Common myeloid progenitor, CD34-positive (primary cell): ENCODE data around the gene SLC38A10.

ENCODE experiments used
- CTCF ChIA-PET: fragments of 350-600 bp; sonication (Branson Sonifier 250); formaldehyde crosslinking; loops from one replicate; lab custom pipeline; 2021; ENCODE audit warnings: antibody characterized with exemption; lab: Charles Lee
- POLR2A ChIA-PET: fragments of 350-600 bp; sonication (Branson Sonifier 250); formaldehyde crosslinking; loops from one replicate; lab custom pipeline; 2021; ENCODE audit warnings: antibody characterized with exemption; lab: Charles Lee
- DNase-seq, 3 donors: peaks; one replicate each; pipeline versions ENCODE4 v3.0.0 to v3.0.0-alpha.2; 2013
- H3K27ac ChIP-seq, 2 experiments: 1 replicate in 1 of 2; 2 replicates in 1 of 2; pipeline ENCODE4 v1.7.0; 2013; ENCODE audit warnings: inconsistent platforms in 2 of 2, low read length in 2 of 2, mild to moderate bottlenecking in 2 of 2, low read depth in 1 of 2, moderate library complexity in 1 of 2; ENCODE audit not compliant: severe bottlenecking in 2 of 2, insufficient read depth in 1 of 2, poor library complexity in 1 of 2
- H3K27me3 ChIP-seq, 5 experiments: replicated peaks in 2 of 5; 1 replicate in 3 of 5; 2 replicates in 2 of 5; pipeline versions ENCODE4 v1.6.1 to v1.7.0; 2013; ENCODE audit warnings: low read length in 4 of 5, mild to moderate bottlenecking in 2 of 5, moderate library complexity in 2 of 5, inconsistent platforms in 1 of 5; ENCODE audit not compliant: insufficient read depth in 5 of 5, control insufficient read depth in 4 of 5
- H3K36me3 ChIP-seq, 4 experiments: 1 replicate in 2 of 4; 2 replicates in 2 of 4; pipeline versions ENCODE4 v1.6.1 to v1.7.0; 2013; ENCODE audit warnings: low read length in 3 of 4, control low read depth in 1 of 4, mild to moderate bottlenecking in 1 of 4; ENCODE audit not compliant: control insufficient read depth in 4 of 4, insufficient read depth in 4 of 4
- H3K4me1 ChIP-seq, 4 experiments: 1 replicate in 3 of 4; 2 replicates in 1 of 4; pipeline versions ENCODE4 v1.6.1 to v1.7.1; 2013; ENCODE audit warnings: low read length in 3 of 4, mild to moderate bottlenecking in 3 of 4, control low read depth in 1 of 4, inconsistent platforms in 1 of 4, moderate library complexity in 1 of 4; ENCODE audit not compliant: control insufficient read depth in 4 of 4, insufficient read depth in 4 of 4; ENCODE audit errors: control extremely low read depth in 1 of 4
- H3K4me3 ChIP-seq, 7 experiments: 1 replicate in 4 of 7; 2 replicates in 3 of 7; pipeline versions ENCODE4 v1.5.1 to v1.7.0; 2013; ENCODE audit warnings: mild to moderate bottlenecking in 7 of 7, low read length in 6 of 7, moderate library complexity in 6 of 7, inconsistent platforms in 2 of 7, low read depth in 2 of 7, control low read depth in 1 of 7; ENCODE audit not compliant: insufficient read depth in 4 of 7, control insufficient read depth in 1 of 7; ENCODE audit errors: extremely low read depth in 1 of 7
- H3K9me3 ChIP-seq, 5 experiments: 1 replicate in 4 of 5; 2 replicates in 1 of 5; pipeline versions ENCODE4 v1.6.1 to v1.7.1; 2013; ENCODE audit warnings: low read length in 4 of 5, mild to moderate bottlenecking in 2 of 5, inconsistent platforms in 1 of 5, low read depth in 1 of 5, moderate library complexity in 1 of 5; ENCODE audit not compliant: control insufficient read depth in 4 of 5, insufficient read depth in 2 of 5; ENCODE audit errors: control extremely low read depth in 1 of 5
- WGBS: methylation state at CpG from one replicate; pipeline ENCODE4 v1.1.5; 2013; ENCODE audit not compliant: insufficient coverage; 5-methylcytosine and 5-hydroxymethylcytosine counted together

The SLC38A10 gene

GRCh38 chr17:81221842-81222619 lies 73.1 kb downstream of the SLC38A10 start:
- H3K27ac ChIP-seq, result peak overlapping the region in 1 of 2 experiments; percentile 64
- H3K4me1 ChIP-seq, result peaks cover 5 to 25% (median 25%) of the 10 kb centered on the region in 4 experiments
- CTCF ChIA-PET, result interaction anchor here (1.0 to 1.4 kb wide), 3 partner anchors 10 to 17 kb away, joined by 3 to 4 read pairs (median 4); partner anchors contain the start of genes NDUFAF8 and TEPSIN
- no peaks in the 10 kb centered on the region for H3K27me3 ChIP-seq
- 39% methylated on average over 23 of the region's 24 CpGs for WGBS
- peaks cover 2 to 23% (median 14%) of the 10 kb centered on the region in 4 experiments for H3K36me3 ChIP-seq
- peak overlapping the region; percentile 59 to 83 (median 77) for H3K4me3 ChIP-seq
- POLR2A ChIA-PET, result no interaction called here
- peaks cover 0 to 4% (median 0%) of the 10 kb centered on the region in 5 experiments for H3K9me3 ChIP-seq
- DNase-seq, result no peak

DNA sequence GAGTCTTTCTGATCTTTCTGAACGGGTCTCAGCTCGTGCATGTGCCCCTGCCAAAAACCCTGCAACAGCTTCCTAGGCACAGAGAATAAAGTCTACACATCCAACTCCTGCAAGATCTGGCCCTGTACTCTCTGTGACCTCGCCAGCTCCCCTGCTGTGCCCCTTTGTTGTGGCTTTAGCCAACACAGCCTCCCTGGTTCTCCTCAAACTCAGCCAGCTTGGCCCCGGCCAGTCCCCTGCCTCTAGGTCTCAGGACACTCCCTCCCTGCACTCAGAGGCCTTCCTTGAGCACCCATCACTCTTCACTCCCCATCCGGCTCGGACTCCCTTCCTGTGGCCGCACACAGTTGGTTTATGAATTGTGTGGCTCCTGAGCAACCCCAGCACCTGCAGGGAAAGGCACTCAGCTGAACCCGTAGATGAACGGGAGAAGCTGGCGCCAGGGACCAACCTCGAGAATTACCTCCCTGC lies 73.7 kb downstream of the SLC38A10 start:
- Histone ChIP-seq H3K27ac (no peak overlapping the region), H3K4me3 (no peak overlapping the region), H3K9me3 (peaks cover 0 to under 1% (median 0%) of the 10 kb centered on the region in 5 experiments), H3K4me1 (peaks cover 5 to 25% (median 25%) of the 10 kb centered on the region in 4 experiments), H3K36me3 (peaks cover 4 to 29% (median 19%) of the 10 kb centered on the region in 4 experiments), H3K27me3 (no peaks in the 10 kb centered on the region)
- 94% methylated on average over 11 of the region's 11 CpGs for WGBS
- ChIA-PET POLR2A (no interaction called here), CTCF (interaction anchor here (1.3 to 2.8 kb wide), 3 partner anchors 11 to 79 kb away, joined by 4 to 9 read pairs (median 4); partner anchors contain the start of genes NDUFAF8 and TEPSIN)
- DNase-seq, result no peak

DNA sequence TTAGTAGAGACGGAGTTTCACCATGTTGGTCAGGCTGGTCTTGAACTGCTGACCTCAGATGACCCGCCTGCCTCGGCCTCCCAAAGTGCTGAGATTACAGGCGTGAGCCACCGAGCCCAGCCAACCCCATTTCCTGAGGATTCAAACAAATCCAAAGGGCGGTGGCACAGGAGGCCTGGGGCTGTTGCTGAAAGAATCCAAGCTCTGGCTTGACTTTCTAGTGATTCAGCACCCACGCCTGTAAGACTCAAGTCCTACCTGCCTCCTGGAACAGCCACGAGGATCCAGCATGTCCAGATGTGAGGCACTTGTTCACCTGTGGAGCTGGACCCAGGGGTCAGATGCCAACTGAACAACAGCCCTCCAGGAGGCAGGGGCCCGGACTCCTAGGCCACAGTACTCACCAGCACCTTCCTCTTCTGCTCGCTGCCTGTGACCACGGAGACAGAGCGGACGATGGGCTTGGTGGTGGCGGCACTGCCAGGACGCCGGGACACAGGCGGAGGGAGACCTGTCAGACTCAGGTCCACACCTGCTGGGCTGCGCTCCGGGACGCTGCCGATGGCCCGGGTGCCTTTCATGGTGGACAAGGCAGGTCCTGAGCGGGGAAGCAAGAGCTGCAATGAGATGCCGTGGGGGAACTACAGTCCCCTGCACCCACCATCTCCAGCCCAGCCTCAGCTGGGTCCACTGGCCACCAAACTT lies 75.5 kb downstream of the SLC38A10 start:
- H3K9me3 ChIP-seq, result no peaks in the 10 kb centered on the region
- POLR2A ChIA-PET, result no interaction called here
- WGBS, result 96% methylated on average over 24 of the region's 24 CpGs
- H3K4me1 ChIP-seq, result peaks cover 5 to 25% (median 25%) of the 10 kb centered on the region in 4 experiments
- CTCF ChIA-PET, result interaction anchor here (1.0 to 2.8 kb wide), 3 partner anchors 9 to 77 kb away, joined by 3 to 9 read pairs (median 3); no protein-coding TSS in a partner anchor
- H3K4me3 ChIP-seq, result no peak overlapping the region
- peaks cover 4 to 30% (median 19%) of the 10 kb centered on the region in 4 experiments for H3K36me3 ChIP-seq
- no peak for DNase-seq
- no peaks in the 10 kb centered on the region for H3K27me3 ChIP-seq
- no peak overlapping the region for H3K27ac ChIP-seq

- POLR2A ChIA-PET, result no interaction called here
- peaks cover 5 to 22% (median 21%) of the 10 kb centered on the region in 4 experiments for H3K4me1 ChIP-seq
- H3K4me3 ChIP-seq, result no peak overlapping the region
- H3K36me3 ChIP-seq, result peaks cover 4 to 30% (median 19%) of the 10 kb centered on the region in 4 experiments
- CTCF ChIA-PET, result interaction anchor here (1.0 to 2.8 kb wide), 3 partner anchors 9 to 77 kb away, joined by 3 to 9 read pairs (median 3); no protein-coding TSS in a partner anchor
- WGBS, result 100% methylated on average over 7 of the region's 11 CpGs
- no peak overlapping the region for H3K27ac ChIP-seq
- DNase-seq, result no peak
- no peaks in the 10 kb centered on the region for H3K27me3 ChIP-seq
- H3K9me3 ChIP-seq, result no peaks in the 10 kb centered on the region
These were observed 76.1 kb downstream of the SLC38A10 start for GRCh38 chr17:81218991-81219390.

GRCh38 chr17:81218459-81218858 lies 76.6 kb downstream of the SLC38A10 start:
- H3K27me3 ChIP-seq, result no peaks in the 10 kb centered on the region
- H3K4me3 ChIP-seq, result no peak overlapping the region
- H3K27ac ChIP-seq, result no peak overlapping the region
- H3K4me1 ChIP-seq, result peaks cover 0 to 17% (median 16%) of the 10 kb centered on the region in 4 experiments
- POLR2A ChIA-PET, result no interaction called here
- 87% methylated on average over 13 of the region's 13 CpGs for WGBS
- DNase-seq, result no peak
- CTCF ChIA-PET, result interaction anchor here (2.8 kb wide), 1 partner anchor 76 kb away, joined by 9 read pairs; no protein-coding TSS in a partner anchor
- peaks cover 4 to 30% (median 19%) of the 10 kb centered on the region in 4 experiments for H3K36me3 ChIP-seq
- H3K9me3 ChIP-seq, result no peaks in the 10 kb centered on the region

DNA sequence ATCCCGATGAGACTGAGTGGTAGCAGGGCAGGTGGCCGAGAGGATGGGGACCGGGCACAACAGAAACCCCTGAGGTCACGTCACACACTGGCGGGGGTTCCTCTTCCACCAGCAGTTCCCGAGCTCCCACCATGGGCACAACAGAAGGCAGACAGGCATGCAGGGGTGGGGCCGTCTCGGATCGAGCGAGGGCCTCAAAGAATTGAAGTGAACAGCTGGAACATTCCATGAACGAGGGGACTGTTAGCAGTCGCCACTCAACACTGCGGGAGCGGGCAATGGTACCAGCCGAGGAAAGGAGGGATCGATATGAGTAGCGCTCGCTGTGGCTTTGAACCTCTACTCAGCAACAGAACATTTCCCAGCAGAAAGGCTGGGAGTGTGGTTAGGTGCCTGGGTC lies 77.6 kb downstream of the SLC38A10 start:
- WGBS, result 97% methylated on average over 14 of the region's 18 CpGs
- ChIA-PET POLR2A (no interaction called here), CTCF (no interaction called here)
- Histone ChIP-seq H3K36me3 (peaks cover 4 to 30% (median 19%) of the 10 kb centered on the region in 4 experiments), H3K4me3 (no peak overlapping the region), H3K9me3 (no peaks in the 10 kb centered on the region), H3K27me3 (no peaks in the 10 kb centered on the region), H3K27ac (no peak overlapping the region), H3K4me1 (peaks cover 0 to 12% (median 12%) of the 10 kb centered on the region in 4 experiments)
- no peak for DNase-seq
